Transverse colon (tissue), 3 donors: ENCODE data around the gene ONECUT1.

Experiments used
- POLR2A ChIP-seq: fragments of 450-650 bp; IDR thresholded peaks from one replicate; pipeline ENCODE4 v1.6.1; 2016; ENCODE audit warnings: antibody characterized with exemption, mild to moderate bottlenecking, moderate library complexity
- POLR2AphosphoS5 ChIP-seq, 3 donors: sonication (generic); formaldehyde crosslinking; IDR thresholded peaks; one replicate each; pipeline ENCODE4 v1.6.1; 2016; ENCODE audit warnings: antibody characterized with exemption in 3 of 3

- TF ChIP-seq POLR2AphosphoS5 (IDR thresholded peaks at IDR 0.05) (no peak), POLR2A (no peak)
Observed at GRCh38 chr15:52732551-52732950, 57.6 kb downstream of the ONECUT1 start.
